GM10847 (cell line): ENCODE data around the gene CEP104.

Source experiments
- POLR2A ChIP-seq: IDR thresholded peaks from 2 replicates; pipeline ENCODE4 v1.6.1; 2011; ENCODE audit not compliant: insufficient read length; ENCODE audit errors: extremely low read depth

Gene CEP104

DNA sequence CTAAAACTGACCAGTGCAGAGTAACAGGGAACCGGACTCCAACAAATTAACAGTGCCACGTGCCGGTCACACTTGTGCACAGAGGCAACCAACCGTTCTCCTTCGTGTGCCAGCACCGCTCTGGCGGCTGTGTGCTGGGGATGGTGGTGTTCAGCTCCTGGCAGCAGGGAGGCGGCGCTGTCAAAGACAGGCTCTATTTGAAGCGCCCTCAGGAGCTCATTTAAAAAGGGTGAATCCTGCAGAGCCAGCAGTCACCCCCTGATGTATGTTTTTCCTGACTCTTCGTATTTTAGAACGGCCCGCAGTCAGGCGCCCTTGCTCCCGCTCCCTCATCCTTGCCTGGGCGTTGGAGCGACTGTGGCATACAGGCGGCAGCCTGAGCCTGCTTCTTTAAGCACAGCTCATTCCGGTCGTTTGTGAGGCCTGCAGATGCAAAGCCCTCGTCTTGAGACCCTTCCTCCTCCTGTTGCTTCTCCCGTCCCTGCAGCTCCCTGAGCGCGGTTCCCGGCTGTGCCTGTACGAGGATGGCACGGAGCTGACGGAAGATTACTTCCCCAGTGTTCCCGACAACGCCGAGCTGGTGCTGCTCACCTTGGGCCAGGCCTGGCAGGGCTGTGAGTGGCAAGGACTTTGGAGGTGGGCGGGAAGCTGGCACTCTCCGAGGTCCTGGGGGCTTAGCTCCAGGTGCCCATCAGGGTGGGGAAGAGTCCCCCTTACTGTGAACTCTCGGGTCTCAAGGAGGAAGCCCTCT lies 1.4 kb upstream of the CEP104 start:
- TF ChIP-seq POLR2A = no peak

DNA sequence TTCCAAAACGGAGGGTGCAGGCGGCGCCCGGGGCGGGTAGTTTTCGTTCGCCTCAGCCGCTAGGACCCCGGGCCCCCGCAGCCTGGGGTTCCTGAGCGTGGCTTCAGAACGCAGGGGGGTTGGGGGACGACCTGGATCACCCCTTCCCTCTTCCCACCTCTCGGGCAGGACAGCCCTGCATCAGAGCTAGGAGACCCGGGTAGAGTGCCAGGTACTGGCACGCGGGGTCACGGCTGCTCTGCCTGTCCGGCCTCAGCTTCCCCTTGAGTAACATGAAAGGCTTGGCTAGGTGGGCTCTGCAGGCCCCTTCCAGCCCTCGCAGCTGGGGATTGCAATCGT lies 749 bp upstream of the CEP104 start:
- TF ChIP-seq POLR2A = no peak

DNA sequence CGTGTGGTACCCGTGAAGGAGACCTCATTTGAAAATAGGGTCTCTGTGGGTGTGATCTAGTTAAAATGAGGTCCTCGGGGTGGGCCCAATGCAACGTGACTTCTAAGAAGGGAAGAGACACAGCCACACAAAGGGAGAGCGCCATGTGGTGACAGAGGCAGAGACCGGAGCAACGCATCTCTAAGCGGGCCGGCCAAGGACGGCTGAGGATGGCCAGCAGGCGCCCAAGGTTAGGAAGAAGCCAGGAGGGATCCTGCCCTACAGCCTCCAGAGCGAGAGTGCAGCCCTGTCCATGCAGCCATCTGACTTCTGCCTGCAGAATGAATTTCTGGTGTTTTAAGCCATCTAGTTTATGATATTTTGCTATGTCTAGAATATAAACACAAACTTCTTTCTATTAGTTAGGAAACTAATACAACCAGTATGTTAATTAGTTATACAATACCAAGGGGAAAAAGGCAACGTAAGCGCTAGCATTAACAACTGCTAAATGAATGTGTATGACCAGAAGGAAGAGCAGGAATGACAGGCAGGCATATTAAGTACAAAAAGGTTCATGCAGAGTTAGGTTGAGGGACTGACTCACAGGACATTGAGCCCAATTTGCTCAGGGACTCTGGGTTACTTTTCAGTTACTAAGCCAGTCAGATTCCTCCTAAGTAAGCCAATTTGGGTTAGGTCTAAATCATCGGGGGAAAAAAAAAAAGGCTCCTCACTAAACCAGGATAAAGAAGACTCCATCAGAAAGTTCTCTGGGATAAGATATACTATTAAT lies 4.1 kb downstream of the CEP104 start:
- no peak for TF ChIP-seq POLR2A

- TF ChIP-seq POLR2A = no peak
Measured at GRCh38 chr1:3852091-3852490, 4.9 kb downstream of the CEP104 start.

- TF ChIP-seq POLR2A = no peak
Measured at GRCh38 chr1:3851292-3851691, 5.7 kb downstream of the CEP104 start.

GRCh38 chr1:3850857-3851256 lies 6.2 kb downstream of the CEP104 start:
- no peak for TF ChIP-seq POLR2A

DNA sequence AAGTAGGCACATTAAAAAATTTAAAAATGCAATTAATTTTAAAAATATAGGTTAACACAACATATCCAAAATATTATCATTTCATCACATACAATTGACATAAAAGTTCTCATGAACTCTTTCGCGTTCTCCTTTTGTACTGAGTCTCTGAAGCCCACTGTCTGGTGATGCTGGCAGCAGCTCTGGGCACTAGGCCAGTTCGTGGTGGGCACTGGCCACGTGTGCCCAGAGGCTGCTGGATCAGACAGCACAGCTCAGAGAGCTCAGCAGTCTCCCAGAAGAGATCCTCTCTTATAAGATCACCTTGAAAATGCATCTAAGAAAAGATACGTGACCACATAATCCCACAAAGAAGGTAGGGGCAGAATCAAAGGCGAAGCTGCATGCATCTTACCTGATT lies 9.9 kb downstream of the CEP104 start:
- no peak for TF ChIP-seq POLR2A

DNA sequence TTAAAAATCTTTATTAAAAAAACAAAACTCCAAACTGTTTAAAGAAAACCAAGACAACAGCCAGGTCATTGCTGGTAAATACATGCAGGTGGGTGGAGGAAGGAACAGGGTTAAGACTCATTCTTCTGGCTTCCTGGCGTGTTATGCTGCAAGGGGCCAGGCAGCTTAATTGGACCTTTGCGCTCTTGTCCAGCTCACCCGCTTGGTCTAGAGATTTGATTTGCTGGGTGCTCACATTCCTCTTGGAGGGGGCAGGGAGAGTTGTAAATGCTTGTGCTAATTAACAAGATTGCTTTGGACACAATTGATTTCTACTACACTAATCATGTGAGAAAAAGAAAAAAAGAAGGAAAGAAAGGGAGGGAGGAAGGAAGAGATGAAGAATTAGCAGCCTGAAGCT lies 10.5 kb downstream of the CEP104 start:
- TF ChIP-seq POLR2A = no peak

DNA sequence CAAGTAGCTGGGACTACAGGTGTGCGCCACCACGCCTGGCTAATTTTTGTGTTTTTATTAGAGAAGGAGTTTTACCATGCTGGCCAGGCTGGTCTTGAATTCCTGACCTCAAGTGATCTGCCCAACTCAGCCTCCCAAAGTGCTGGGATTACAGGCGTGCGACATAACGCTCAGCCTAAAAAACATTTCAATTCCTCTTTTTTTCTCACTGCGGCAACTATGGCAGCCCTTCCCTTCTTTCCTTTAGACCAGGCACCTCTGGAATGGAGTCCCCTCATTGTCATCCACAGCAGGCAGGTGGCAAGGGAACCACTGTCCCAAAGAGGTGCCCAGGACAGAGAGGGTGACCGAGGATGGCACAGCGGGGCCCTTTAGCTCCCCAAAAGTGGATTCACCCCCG lies 14.1 kb downstream of the CEP104 start:
- TF ChIP-seq POLR2A = no peak

DNA sequence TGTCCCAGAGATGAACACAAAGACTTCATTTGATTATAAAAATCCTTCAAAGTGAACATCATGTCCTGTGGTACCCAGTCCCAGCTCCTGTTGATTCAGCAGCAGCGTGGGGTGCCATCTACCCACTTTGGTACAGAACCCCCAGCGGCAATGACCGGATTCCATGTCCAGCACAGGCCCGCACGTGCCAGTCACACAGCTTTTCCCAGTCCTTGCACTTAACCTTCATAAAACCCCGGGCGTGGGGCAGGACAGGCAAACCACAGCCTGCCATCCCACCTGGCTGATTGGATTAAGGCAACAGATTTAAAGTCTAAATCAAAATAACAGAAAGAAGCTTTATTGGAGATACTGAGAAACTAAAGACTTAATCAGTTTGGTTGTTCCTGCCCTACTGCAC lies 15.5 kb downstream of the CEP104 start:
- TF ChIP-seq POLR2A = no peak

DNA sequence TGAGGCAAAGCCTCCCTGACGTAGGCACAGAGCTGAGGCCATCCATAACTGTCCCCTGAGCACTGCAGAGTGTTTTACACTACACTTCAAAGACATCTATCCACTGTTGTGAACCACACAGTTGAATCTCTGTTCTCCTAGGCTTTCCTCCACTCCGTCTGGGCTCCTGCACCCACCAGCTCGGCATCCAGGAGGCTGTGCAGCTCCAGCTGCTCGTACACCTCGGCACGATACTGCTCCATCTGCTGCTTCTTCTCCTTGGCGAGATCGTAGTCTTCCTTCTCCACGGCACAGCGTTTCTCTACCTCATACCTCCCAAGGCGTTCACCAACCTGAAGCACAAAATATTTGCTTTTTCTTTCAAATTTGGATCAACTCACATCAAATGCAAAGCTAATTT lies 18.2 kb downstream of the CEP104 start:
- TF ChIP-seq POLR2A = no peak

GRCh38 chr1:3837685-3838084 lies 19.3 kb downstream of the CEP104 start:
- TF ChIP-seq POLR2A = no peak

- TF ChIP-seq POLR2A = no peak
Measured at GRCh38 chr1:3837200-3837599, 19.8 kb downstream of the CEP104 start.

- TF ChIP-seq POLR2A = no peak
Measured at GRCh38 chr1:3836421-3836820, 20.6 kb downstream of the CEP104 start.

DNA sequence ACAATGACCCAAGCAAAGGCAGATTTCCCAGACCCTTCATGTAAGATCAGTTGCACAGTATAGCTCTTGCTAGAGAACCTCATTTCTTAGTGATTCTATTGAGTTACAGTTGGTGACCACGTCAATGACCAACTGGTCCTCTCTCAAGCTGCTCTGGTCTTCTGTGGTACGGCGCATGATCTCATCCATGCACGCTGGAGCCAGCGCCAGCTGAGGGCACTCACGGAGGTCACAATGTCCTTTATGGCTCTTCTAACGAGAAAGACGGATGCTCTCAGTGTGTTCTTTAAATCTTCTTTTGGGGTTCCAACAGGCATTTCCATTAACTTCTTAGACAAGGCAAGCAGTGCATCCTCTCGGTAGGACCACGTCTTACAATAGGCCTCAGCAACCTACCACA lies 22.3 kb downstream of the CEP104 start:
- no peak for TF ChIP-seq POLR2A

DNA sequence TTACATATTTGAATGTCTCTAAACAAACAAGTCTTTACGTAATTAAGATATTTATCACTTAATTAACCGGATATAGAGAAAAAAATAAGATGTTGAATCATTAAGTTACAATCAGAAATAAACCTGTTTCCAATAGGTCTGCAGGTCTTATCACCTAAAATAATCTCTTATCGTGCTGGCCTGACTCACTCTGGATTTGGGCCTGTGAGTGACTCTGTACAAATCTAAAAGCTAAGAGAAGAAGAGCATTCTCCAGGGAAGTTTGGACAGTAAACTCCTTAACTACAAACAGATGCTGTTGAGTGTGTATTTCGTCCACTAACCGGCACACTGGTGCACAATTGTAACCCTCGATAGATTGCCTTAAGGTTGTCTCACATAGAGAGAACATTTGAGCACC lies 25.3 kb downstream of the CEP104 start:
- no peak for TF ChIP-seq POLR2A

GRCh38 chr1:3828391-3828790 lies 28.6 kb downstream of the CEP104 start:
- no peak for TF ChIP-seq POLR2A

DNA sequence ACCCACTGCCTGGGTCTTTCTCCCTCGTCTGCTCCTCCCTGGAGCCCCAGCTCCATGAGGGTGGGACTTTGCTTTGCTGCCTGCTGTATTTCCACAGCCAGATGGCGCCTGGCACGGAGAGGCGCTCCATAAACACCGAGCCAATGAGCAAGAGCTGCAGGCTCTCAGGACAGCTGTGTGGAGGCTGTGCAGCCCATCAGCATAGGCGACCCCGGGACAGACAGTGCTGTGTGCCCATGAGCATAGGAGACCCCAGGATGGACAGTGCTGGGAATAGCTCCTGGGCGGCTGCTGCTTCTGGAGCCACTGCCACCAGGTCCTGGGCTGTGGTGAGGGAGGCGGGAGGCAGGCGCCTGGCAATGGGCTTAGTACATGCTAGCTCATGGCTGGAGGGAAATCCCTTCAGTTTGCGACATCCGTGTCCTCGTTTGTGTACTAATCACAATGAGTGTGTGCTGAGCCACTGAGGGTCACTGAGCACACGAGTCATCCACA lies 29.2 kb downstream of the CEP104 start:
- no peak for TF ChIP-seq POLR2A
